ENCODE measurements around the gene ANO4.

GRCh38 chr12:100842156-100842555 lies 47.6 kb downstream of the ANO4 start:
- no peak for TF ChIP-seq CTCF (IDR thresholded peaks at IDR 0.05)
- no peak for TF ChIP-seq POLR2AphosphoS5 (IDR thresholded peaks at IDR 0.05)
- no peak for TF ChIP-seq POLR2A (IDR thresholded peaks at IDR 0.05)

All from prostate gland (tissue), 2 donors.